SU-DHL-6 (cell line): ENCODE data around the gene HMG20A.

Experiments
- CTCF ChIP-seq: fragments of 200-600 bp; sonication (generic); IDR thresholded peaks from one replicate; pipeline ENCODE4 v1.5.1; 2017; ENCODE audit warnings: antibody characterized with exemption, mild to moderate bottlenecking, low read length, moderate library complexity; ENCODE audit not compliant: insufficient read depth, poor library complexity, severe bottlenecking
- EZH2phosphoT487 ChIP-seq: fragments of 200-600 bp; sonication (generic), shearing (Covaris generic); conservative IDR thresholded peaks from 2 replicates; pipeline ENCODE4 v1.6.1; 2018; ENCODE audit warnings: mild to moderate bottlenecking, antibody characterized with exemption, low read length, moderate library complexity, mixed read lengths

- TF ChIP-seq CTCF (no peak), EZH2phosphoT487 (no peak)
Observed at GRCh38 chr15:77380033-77380432, 40.7 kb upstream of the HMG20A start.
